GM18873 (cell line): ENCODE data around the gene HOXC9.

Experiments used
- ATAC-seq: cut with Tn5 transposase; IDR thresholded peaks from one replicate; pipeline ENCODE4 v1.9.1; 2021; ENCODE audit warnings: mild to moderate bottlenecking, moderate library complexity, moderate number of reproducible peaks; ENCODE audit not compliant: unreplicated experiment, low FRiP score

The HOXC9 gene

DNA sequence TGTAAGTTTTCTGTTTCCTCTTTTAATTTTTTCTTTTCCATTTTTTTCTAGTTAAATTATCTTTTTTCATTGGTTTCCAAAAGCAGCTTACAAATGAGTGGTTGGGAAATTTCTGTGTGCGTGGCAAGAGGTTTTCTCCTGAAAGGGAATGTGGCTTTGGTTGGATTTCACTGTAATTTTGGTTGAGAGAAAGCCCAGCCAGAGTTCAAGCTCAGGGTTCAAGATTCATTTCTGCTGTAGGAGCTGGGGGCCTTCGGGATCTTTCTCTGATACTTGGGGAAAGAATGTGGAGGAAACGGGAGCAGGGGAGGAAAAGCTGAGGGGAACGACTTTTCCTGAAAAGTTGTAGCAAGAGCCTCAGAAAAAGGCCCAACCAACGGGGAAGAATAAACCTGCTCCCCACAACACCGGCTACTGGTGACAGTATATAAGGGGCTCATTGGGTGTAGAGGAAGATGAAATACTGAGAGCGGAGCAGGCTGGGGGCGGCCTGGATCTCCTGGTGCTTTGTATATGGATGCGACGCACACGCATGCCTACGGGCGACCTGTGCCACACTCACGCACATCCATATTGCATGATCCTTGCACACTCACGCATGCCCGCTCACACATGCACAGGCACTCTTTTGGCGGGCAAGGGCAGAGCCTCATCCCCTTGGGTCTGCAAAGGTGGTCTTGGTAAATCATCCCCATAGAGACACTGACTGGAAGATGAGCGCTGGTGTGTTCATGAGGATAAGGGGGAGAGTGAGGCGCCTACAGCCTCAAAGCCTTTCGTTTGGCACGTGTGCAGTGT lies 13.1 kb upstream of the HOXC9 start:
- no peak for ATAC-seq

DNA sequence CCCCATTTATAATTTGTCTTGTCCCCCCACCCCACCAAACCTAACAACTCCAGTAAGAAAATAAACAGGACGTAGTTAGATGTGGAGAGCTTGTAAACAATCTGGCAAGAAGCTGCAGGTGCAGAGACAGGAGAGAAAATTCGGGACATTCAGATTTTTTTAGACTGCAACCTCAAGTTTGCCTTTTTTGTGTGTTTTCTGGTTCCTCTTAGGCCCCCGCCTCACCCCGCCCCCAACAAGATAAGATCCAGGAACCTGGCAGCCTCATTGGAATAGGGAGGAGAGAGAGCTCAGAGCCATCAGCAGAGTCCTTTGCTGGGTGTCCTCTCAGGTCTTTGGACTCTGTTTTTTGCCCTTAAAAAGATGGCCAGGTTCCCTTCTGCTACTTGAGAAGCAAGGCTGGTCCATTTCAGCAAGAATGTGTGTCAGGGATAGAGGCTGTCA lies 12.2 kb upstream of the HOXC9 start:
- no peak for ATAC-seq

DNA sequence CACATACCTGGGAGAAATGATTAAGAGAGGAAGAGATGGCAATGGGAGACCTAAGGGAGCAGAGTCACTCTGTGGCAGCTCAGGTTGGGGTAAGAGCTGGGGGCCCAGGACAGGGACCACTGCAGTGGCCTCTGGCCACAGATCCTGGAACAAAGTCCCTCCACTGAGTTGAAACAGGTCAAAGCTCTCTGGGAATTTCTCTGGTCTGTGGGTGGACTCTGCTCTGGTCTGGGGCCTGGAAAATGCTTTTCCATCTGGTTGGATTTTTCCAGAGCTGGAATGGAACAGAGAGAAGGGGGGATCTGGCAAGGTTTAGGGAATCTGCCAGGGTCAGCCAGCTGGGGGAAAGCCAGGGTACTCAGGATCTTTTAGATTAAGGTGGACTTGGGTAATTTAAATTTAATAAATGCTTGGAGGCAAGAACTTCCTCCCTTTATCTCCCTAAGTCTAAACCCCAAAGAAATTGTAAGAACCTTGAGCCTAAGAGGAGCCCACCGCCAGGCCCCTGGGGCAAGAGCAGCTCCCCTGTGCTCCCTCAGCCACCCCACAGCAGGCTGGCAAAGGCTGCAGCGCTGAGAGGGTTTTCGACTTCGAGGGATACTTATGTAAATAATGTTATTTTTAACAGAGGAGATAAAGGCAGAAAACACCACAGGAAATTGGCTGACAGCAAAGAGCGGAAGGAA lies 11.3 kb upstream of the HOXC9 start:
- ATAC-seq = no peak

DNA sequence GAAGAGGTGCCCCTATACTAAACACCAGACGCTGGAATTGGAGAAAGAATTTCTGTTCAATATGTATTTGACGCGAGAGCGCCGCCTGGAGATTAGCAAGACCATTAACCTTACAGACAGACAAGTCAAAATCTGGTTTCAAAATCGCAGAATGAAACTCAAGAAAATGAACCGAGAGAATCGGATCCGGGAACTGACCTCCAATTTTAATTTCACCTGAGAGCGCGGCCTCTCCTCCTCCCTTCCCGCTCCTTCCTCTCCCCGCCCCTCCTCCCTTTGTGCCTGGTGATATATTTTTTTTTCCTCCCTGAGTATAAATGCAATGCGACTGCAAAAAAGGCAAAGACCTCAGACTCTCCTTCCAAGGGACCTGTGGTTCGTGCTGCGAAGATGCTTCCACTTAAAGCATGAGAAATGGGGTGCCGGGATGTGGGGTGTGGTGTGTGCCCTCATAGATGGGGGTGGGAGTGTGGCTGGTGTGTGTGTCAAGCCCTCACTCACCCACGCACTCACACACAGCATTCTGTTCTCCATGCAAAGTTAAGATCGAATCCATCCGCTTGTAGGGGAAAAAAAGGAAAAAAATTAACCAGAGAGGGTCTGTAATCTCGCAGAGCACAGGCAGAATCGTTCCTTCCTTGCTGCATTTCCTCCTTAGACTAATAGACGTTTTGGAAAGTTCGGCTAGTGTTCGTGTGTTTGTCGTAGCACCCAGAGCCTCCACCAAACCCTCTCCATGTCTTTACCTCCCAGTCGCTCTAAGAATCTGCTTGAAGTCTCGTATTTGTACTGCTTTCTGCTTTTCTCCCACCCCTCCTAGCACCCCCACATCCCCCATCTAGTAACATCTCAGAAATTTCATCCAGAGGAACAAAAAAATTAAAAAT lies 10.5 kb upstream of the HOXC9 start:
- no peak for ATAC-seq

DNA sequence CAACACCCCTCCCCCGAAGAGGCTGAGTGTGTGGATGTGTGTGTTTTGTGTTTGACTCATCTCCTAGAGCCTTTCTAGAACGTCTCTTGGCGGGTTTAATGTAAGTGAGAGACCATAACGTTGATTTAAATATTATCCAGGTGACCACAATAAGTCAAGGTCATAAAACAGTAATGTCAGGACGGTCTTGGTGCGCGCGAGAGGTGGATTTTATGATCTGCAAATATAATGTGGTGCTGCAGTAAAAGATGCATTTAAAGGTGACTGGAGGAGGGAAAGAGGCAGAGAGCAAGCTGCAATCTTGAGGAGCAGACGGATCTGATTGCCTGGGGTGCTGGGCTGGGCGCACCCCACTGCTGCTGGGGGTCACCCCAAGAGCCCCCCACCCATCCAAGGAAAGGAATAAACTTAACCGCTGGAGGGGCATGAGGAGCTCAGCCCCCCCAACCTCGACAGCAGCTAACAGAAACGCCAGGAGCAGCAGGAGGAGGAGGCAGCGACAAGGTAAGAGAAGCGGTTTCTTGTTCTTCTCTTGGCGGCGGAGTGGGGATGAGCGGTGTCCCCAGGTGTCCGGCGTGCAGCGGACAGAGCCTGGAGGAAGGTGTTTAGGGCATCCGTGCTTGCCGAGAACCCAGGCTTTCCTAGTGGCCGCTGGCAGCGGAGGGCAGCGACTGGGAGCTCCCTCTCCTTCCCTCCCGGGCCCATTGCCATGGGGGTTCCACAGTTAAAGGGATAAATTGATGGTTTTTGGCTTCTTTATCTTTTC lies 9.5 kb upstream of the HOXC9 start:
- ATAC-seq = no peak

DNA sequence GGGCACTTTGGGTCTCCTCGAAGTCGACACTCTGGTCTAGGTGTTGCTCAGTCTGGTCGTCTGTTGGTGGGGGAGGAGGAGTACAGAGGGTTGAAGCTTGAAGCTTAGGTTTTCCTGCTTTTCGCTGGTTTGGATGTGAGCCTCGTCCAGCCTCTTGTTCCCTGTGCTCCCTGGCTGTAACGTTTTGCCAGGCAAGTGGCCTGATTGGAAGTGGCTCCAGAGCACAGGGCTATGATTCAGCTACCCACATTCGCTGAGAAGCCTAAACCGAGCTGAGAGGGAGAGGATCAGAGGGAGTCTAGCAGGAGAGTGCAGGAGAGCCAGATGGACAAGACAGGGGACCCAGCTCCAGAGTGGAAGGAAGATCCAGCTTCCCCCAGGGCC lies 8.9 kb upstream of the HOXC9 start:
- ATAC-seq = no peak

DNA sequence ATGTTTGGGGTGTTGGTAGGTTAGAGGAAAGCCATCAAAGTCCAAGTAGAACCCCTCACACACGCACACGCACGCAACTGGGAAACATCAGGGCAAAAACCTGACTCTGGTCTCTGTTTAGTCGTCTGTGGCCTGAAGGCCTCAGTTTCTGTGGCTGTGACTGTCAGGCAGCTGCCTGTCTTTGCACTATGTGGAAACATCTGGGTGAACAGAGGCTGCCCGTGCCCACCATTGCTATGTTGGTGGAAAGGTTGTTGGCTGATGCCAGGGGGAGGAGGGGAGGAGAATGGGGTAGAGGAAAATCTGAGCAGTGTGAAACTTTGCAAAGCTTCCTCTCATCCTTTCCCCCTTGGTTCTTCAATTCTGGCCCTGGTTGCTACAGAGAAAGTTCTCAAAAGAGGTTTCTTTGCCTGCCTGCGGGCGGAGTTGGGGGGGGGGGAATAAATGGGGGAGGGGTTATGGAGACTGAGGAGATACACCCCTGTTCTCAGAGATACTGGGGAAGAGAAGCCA lies 7.5 kb upstream of the HOXC9 start:
- no peak for ATAC-seq

DNA sequence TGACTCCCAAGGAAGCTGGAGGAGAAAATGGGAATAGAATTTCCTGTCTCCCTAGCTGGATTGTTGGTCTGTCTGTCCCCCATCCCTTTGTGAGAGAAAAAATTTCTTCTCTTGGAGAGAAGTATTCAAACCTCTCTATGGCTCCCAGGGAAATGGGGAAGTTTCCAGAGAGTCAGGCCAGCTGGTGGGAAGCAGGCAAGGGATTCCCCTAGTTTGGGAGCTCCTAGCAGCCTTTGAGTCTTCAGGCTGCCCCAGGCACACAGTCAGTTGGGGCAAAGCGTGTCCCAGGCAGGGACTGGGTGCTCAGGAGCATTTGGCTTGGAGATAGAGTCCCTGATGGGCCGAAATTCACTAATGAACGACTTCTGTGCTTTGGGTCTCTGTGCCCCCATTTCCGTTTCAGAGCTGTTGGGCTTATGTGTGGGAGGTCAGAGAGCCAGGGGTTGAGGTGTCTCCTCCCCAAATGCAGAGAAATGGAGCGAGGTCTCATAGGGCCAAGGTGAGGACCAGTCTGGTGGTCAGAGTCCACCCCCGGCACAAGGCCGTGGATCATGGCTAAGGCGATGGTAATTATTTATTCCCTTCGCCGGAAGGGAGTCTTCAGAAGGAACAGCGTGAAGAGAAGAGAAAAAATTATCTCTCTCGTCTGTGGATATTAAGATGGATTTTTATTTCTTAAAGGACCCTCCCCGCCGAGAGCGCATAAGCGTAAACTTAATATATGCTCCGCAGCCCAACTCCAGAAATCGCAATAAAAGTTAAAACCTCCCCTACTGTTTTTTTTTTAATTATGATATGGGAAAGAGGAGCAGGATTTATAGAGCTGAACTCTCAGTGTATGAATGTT lies 6.6 kb upstream of the HOXC9 start:
- ATAC-seq = no peak

DNA sequence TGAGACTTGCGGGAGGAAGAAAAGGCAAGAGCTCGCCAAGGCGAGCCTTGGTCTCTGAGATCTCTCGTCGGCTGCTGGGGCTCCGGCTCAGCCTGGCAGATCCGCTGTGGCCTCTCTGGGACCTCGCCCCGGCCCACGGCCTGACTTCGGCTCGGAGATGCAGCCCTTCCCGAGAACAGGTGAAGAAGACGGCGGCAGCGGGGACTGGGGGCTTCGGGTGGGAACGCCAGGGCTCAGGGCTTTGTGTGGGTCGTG lies 6.0 kb upstream of the HOXC9 start:
- ATAC-seq = no peak

DNA sequence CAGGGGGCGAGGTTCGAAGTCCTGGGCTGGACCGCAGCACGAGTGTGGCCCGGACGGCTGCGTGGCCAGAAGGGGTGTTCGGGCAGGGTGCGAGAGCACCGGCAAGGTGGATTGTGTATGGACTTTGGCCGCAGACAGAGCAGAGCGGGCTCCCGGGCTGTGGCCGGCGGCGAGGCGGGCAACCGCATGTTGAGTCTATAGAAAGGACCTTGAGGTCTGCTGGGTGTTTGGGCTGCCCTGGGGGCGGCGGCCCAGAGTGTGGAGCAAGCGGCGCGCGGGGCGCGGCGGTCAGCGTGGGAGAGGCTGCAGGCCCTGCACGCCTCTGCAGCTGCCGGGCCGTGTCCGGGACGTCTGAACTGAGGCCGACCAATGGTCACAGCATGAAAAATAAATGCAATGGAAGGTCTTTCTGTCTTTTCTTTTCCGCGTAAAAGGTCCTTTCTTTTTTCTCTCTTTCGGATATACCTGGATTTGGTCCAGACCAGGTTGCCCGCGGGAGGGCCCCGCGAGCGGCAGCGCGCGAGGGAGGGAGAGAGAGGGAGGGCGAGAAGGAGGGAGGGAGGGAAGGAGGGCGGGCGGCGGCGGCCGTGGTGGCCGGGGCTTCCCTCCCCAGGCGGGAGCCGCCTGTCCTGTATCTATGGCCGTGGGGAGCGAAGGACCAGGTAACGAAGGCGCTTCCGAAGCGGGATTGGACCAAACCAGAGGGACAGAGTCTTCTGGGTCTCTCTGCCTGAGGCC lies 5.5 kb upstream of the HOXC9 start:
- no peak for ATAC-seq

DNA sequence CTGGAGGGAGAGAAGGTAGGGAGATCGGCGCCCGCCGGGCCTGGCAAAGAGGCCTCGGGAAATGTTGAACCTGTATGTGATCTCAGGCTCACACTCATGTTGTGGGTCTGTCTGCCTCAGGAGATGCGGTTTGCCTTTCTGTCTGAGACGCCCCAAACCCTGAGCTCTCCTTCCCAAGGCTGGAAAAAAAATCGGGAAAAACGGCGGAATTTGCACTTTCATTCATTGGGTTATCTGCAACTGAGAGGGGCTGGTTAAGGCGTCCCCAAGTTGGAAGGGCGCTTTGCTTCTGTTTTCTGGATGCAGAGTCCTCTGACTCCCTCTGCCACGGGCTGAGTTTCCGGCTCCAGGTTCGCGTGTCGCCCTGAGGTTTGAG lies 5.0 kb upstream of the HOXC9 start:
- no peak for ATAC-seq

DNA sequence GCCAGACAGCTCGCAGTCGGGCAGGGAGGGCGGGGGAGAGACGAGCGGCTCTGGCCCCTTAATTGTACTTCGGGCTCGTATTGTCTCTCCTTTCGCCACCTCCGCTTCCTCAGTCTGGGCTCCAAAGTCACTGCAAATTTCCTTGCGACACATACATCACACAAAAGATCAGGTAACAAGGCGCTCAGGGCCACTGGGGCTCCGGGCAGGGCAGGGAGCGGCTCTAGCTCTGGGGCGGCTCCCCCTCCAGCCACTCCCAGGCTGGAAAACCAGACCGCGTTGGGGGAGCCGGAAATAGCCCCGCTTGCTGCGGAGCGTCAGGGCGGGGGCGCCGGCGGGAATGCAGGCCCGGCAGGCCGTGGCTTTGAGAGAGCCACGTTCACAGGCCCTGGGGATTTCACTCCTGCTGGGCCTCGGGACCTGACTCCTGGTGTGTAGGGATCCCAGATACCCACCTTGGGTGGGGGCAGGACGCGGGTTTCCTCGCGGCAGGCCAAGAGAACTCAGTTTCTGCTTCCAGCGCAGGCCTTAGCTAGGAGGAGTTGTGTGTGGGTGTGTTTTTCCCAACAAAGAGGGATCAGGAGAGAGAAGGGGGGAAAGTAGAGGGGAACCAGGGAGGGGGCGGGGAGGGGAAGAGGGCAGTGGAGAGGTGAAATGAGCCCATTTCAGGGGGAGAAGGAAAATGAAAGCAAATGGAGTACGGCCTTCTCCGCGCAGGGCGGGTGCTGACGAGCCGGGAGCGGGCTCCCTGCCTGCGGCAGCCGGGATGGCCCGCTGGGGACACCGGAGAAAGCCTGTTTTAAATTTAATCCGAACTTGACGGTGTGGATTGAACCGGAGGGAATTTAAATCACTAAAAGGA lies 4.4 kb upstream of the HOXC9 start:
- no peak for ATAC-seq

DNA sequence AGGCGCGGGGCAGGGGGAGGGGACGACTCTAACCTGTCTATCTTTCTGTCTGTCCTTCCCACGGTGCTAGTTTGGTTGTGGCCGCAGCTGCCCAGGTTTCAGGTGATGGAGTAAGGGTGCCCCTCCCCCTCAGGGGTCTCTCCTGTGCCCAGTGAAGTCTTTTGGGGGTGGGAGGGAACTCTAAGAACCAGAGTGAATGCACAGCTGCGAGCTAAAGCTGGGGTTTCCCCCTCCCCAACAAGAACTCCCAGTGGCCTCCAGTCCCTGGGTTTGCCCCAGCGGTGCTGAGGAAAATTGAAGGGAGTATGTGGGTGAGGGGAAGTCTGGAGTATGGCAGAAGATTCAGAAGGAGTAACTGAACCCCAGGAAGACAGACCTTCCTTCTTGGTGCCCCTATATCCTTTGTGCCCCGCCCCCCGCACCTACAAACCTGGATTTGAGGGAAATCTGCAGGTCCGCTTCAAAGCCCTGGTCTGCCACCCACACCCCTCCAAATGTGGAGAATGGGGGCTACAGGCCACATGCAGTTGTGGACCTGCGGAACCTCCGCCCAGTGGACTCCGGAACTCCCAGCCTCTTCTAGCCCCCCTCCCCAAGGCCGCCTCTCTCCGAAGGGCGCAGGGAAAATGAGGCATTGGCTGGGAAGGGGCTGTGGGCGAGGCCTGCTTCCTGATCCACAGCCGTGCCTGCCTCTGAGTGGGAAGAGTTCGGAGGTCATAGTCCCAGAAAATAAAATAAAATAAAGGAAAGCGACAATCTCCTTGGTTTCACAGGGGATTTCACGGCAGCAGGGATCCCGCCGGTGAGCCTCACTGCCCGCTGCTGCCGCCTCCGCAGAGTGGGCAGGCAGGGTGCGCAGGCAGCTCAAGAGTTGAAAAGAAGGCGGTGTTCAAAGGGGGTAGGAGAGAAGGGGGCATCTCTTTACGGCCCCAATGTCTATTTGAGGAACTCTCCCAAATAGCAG lies 3.4 kb upstream of the HOXC9 start:
- ATAC-seq = no peak

DNA sequence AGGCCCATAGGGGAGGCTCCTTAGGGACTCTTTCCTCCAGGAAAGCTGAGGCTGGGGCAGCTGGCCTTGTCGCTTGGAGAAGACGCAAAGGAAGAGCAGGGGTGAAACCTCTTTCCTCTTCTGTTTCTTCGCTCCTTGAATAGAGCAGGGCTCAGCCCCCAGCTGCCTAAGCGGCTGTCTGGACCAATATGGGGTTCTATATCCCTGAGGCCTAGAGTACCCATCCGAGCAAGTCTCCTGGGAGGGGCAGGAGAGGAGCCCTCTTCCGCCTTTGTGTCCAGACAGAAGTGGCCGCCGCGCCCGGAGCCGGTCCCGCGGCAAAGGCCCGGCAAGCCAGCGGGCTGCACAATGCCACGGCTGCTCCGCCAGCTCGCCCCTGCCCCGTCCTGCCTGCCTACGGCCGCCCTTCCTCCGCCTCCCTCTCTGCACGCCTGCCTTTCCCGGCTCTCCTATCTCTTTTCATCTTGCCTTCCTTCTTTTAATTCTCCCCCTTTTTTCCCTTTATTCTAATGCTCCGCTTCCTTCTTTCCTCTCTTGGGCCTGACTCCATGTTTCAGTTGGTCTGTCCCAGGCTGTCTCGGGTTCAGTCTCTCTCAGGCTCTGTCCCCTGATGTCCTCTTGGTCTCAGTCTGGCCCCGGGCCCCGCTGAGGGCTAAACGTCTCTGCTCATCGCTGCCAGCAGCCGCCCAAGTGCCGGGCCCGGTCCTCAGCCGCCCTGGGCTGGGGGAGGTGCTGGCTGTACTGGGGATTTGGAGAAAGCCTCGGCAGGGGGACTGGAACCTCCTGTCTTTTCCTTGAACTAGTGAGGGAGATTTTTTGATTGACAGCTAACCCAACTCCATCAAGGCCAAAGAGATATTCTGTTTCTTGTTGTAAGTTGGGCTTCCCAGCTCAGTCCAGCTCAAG lies 2.5 kb upstream of the HOXC9 start:
- no peak for ATAC-seq

DNA sequence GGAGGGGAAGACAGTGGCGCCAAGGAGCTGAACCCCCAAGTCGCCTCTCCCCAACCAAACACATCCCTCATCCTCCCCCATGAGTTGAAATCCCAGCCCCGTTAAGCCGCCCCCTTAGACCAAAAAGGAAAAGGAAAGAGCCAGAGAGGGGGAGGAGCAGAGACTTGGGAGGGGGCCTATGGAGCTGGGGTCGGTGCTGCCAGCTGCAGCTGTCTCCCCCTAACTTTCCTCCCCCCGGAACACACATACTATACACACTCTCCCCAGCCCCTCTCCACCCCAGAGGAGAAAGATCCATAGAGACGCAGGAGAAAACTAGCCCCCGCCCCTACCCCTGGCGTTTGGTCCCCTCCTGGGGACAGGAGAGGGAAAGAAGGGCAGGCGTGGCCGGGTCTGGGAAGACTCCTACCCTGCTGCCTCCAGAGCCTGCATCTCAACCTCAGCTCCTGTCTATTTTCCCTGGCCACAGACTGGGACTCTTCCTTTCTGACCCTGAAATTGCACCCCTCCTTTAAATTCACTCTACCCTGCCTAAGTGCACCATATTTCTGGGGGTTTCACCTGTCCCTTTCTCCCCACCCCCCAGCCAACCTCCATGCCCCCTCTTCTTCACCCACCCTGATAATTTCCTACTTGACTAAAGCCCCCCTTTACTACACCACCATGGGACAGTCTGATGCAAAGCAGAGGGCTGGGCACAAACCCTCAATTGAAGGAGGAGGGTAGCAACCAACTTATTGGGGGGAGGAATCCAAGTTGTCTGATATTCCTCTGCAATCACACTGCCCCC lies 1.7 kb upstream of the HOXC9 start:
- ATAC-seq = no peak
